Heart left ventricle (tissue), 13 donors: ENCODE measurements around the gene CDH23.

ENCODE experiments used
- POLR2A ChIP-seq, 2 donors: fragments of 450-650 bp; IDR thresholded peaks; one replicate each; pipeline ENCODE4 v1.6.1; 2017; ENCODE audit warnings: antibody characterized with exemption in 2 of 2, mild to moderate bottlenecking in 2 of 2, moderate library complexity in 2 of 2
- TF ChIP-seq, protein P1 (sequence below), 12 donors: fragments of 200-600 bp; sonication (generic) in 4 of 12; IDR thresholded peaks; one replicate each; pipeline versions ENCODE4 v1.5.0 to v1.8.0; 2018 to 2022; ENCODE audit warnings: antibody characterized with exemption in 12 of 12, mild to moderate bottlenecking in 5 of 12
- donor health status: ischemic (EF 13 %, LVEDD 7.1; RV severe dilation, severe dysfunction).
- donor health status: DM: no; HTN: yes; CAD: no.
- donor health status: DM: no; HTN: no; CAD: no.
- donor health status: ischemic (EF 25% LVEDD 6.9; RV normal size, moderate dysfunction).
- donor health status: ischemic (EF 25% LVEDD 5.7; RV mildly dilated, moderate dysfunction).
- donor health status: ischemic (EF 35%, LVEDD 5.7; RV mildly dilated, moderate dysfunction).
- donor health status: nonischemic (EF 11% LVEDD 7.7; RV severe dilation, severe dysfunction).
- donor health status: DM: yes; HTN: yes; CAD: no.
- donor health status: PGD.
- donor health status: ischemic (EF 29% LVEDD 5.4; RV normal size, mild dysfunction).
- donor health status: nonischemic (EF 23%, LVEDD 6.1; RV moderate dilation, normal function).

DNA sequence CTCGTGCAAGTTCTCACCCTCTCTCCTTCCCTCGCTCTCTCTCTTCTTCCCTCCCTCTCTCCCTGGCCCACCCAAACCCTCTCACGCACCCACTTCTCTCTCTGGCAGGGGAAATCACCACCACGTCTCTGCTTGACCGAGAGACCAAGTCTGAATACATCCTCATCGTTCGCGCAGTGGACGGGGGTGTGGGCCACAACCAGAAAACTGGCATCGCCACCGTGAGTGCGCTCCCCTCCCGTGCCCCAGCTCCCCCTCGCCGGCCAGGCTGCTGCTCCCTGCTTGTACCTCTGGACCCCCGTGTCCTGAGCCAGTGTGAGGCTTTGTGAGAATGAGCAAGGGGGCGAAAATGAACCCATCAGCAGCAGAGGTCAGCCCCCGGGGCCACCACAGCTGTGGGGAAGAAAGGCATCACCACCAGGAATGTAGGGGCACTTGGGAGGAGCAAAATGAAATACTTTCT is 297.4 kb downstream of the CDH23 start:
- TF ChIP-seq POLR2A (IDR thresholded peaks at IDR 0.05), result no peak
- TF ChIP-seq, protein P1, sequence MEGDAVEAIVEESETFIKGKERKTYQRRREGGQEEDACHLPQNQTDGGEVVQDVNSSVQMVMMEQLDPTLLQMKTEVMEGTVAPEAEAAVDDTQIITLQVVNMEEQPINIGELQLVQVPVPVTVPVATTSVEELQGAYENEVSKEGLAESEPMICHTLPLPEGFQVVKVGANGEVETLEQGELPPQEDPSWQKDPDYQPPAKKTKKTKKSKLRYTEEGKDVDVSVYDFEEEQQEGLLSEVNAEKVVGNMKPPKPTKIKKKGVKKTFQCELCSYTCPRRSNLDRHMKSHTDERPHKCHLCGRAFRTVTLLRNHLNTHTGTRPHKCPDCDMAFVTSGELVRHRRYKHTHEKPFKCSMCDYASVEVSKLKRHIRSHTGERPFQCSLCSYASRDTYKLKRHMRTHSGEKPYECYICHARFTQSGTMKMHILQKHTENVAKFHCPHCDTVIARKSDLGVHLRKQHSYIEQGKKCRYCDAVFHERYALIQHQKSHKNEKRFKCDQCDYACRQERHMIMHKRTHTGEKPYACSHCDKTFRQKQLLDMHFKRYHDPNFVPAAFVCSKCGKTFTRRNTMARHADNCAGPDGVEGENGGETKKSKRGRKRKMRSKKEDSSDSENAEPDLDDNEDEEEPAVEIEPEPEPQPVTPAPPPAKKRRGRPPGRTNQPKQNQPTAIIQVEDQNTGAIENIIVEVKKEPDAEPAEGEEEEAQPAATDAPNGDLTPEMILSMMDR (IDR thresholded peaks at IDR 0.05), result no peak
